ENCODE results near the gene RAB31. TPM values are rescaled to one million over a fixed set of nuclear protein-coding genes. Genes with fewer than 3 reads are reported as not detected.

Gene RAB31
- total RNA-seq, 4 donors from 2014 or later = 51.1 to 79.3 (median 67.9) TPM

GRCh38 chr18:9726936-9727335, 18.8 kb downstream of the RAB31 start:
- no peak for TF ChIP-seq CTCF (IDR thresholded peaks at IDR 0.05)
- ATAC-seq (ENCODE audit: low FRiP score) (no peak), DNase-seq (ENCODE audit: low spot score) (no peak)

GRCh38 chr18:9730786-9731185, 22.7 kb downstream of the RAB31 start:
- no peak for DNase-seq (ENCODE audit: low spot score)

GRCh38 chr18:9731380-9731779, 23.3 kb downstream of the RAB31 start:
- ATAC-seq (ENCODE audit: low FRiP score) (peak; percentile 60), DNase-seq (ENCODE audit: low spot score) (no peak)
- no peak for TF ChIP-seq CTCF (IDR thresholded peaks at IDR 0.05)

More at GRCh38 chr18:9730786-9731185, 22.7 kb downstream of the RAB31 start:
- no peak for TF ChIP-seq CTCF (IDR thresholded peaks at IDR 0.05)
- ATAC-seq (ENCODE audit: low FRiP score) = no peak

GRCh38 chr18:9732031-9732430, 23.9 kb downstream of the RAB31 start:
- ATAC-seq (ENCODE audit: low FRiP score) (no peak), DNase-seq (ENCODE audit: low spot score) (no peak)
- TF ChIP-seq CTCF (IDR thresholded peaks at IDR 0.05) = no peak

- no peak for TF ChIP-seq CTCF (IDR thresholded peaks at IDR 0.05)
- DNase-seq (ENCODE audit: low spot score) (no peak), ATAC-seq (ENCODE audit: low FRiP score) (no peak)
Measured at GRCh38 chr18:9734189-9734588, 26.1 kb downstream of the RAB31 start.

- TF ChIP-seq CTCF (IDR thresholded peaks at IDR 0.05) = no peak
- no peak for DNase-seq (ENCODE audit: low spot score)
- ATAC-seq (ENCODE audit: low FRiP score) = no peak
Measured at GRCh38 chr18:9735238-9735637, 27.1 kb downstream of the RAB31 start.

- DNase-seq (ENCODE audit: low spot score) (no peak), ATAC-seq (ENCODE audit: low FRiP score) (no peak)
- TF ChIP-seq CTCF (IDR thresholded peaks at IDR 0.05) = no peak
Measured at GRCh38 chr18:9735879-9736278, 27.8 kb downstream of the RAB31 start.

Data from omental fat pad (tissue), 4 donors.